ENCODE data around the gene SLC1A3. TPM values are rescaled to one million over a fixed set of nuclear protein-coding genes. Genes with fewer than 3 reads are reported as not detected.

Gene SLC1A3
- total and polyA plus RNA-seq, 4 donors, result 0.61 to 23.5 (median 16.1) TPM

DNA sequence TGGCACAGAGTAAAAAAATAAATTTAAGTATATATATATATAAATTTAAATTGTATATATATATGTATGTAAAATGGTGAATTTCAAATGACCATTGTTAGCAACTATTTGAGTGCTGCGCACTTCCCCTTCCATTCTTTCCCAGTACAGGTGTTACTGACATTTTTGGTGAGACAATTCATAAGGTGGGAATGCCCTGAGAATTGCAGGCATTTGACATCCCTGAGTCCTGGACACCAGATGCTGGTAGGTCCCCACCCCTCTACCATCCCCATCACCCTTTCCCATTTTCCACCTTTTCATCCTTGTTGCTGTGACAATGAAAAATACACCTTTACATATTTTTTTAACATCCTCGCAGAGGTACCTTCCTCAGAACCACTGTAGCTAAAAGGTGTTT, 91.6 kb downstream of the SLC1A3 start:
- H3K27ac ChIP-seq (ENCODE audit: low read depth in 1 of 2, low read length in 2 of 2), result no peak overlapping the region
- ATAC-seq (ENCODE audit: low FRiP score) (no peak), DNase-seq (no peak)
- no peaks in the 10 kb centered on the region for H3K4me1 ChIP-seq (ENCODE audit: control insufficient read depth in 1 of 2, insufficient read depth in 2 of 2, low read length in 2 of 2)
- H3K4me3 ChIP-seq (ENCODE audit: low read length in 2 of 2), result no peak overlapping the region
- intact Hi-C loops (cut with DNase I), result loop anchor here (10.0 kb wide), 2 partner anchors 453 to 543 kb away; partner anchors contain the start of genes LMBRD2 (in 1 of the 2), NADK2 (in 1 of the 2) and SKP2 (in 1 of the 2)
- H3K9me3 ChIP-seq (ENCODE audit: control insufficient read depth, low read length), result no peaks in the 10 kb centered on the region
- H3K36me3 ChIP-seq (ENCODE audit: control insufficient read depth in 1 of 2, insufficient read depth in 2 of 2, low read length in 1 of 2), result no peaks in the 10 kb centered on the region
- 96% methylated on average over 2 of the region's 2 CpGs for WGBS, 2 donors
- H3K27me3 ChIP-seq (ENCODE audit: control insufficient read depth in 1 of 2, insufficient read depth in 2 of 2, low read length in 1 of 2), result no peaks in the 10 kb centered on the region

DNA sequence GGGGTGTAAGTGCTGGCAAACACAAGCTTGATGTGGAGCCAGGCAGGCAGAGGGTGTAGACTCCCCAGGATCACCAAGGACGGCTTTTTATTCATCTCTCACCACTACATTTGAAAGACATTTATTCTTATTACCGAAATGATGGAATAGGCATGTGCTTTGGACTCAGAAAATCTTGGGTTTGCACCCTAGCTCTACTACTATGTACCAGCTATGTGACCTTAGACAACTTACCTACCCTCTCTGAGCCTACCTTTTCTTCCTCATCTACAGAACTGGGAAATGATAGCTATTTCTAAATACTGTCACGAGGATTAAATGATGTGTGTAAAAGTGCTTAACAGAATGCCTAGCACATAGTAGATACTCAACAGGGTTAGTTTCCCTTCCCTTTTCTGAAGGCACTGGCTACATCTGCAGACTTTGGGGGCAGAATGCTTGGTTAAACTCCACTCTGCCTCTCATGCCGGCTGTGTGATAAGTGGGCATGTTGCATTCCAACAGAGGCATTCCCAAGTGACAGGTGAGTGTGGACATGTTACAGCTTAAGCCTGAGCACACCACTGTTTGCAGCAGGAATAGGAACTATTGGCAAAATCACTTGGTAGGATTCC, 94.8 kb downstream of the SLC1A3 start:
- no peak for DNase-seq
- Histone ChIP-seq H3K36me3 (ENCODE audit: control insufficient read depth in 1 of 2, insufficient read depth in 2 of 2, low read length in 1 of 2) (no peaks in the 10 kb centered on the region), H3K9me3 (ENCODE audit: control insufficient read depth, low read length) (no peaks in the 10 kb centered on the region), H3K4me3 (ENCODE audit: low read length in 2 of 2) (no peak overlapping the region), H3K27ac (ENCODE audit: low read depth in 1 of 2, low read length in 2 of 2) (no peak overlapping the region), H3K4me1 (ENCODE audit: control insufficient read depth in 1 of 2, insufficient read depth in 2 of 2, low read length in 2 of 2) (no peaks in the 10 kb centered on the region), H3K27me3 (ENCODE audit: control insufficient read depth in 1 of 2, insufficient read depth in 2 of 2, low read length in 1 of 2) (peaks cover 0 to 2% of the 10 kb centered on the region in 2 donors)
- intact Hi-C loops (cut with DNase I), result no loop called here
- no peak for ATAC-seq (ENCODE audit: low FRiP score)
- 63 to 67% methylated on average over 4 of the region's 4 CpGs for WGBS, 2 donors

DNA sequence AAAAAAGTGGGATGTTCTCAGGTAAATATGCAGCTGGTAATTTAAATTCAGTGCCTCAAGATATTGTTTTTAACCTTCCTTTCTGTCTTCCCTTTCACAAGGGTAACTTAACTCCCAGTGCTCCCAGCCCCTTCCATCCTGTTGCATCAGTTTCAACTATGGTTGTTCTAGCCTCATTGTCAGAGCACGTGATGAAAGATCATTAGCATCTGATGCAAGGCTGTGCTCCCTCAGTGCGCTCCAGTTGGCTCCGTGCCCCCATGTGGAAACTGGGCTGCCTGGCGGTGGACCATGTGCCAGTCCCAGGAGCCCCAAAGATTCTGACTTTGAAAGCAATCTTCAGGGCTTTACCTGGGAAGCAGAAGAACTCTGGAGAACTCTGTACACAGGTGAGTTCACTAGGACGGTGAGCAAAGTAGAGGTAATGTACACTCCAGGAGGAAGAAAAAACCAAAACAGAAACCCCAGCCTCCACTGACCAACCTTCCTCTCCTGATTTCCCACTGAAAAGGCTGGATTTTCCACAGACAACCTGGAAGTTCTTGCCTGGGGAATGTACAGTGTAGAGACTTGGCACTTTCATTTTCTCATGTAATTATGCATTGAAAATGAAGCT, 96.9 kb downstream of the SLC1A3 start:
- Histone ChIP-seq H3K36me3 (ENCODE audit: control insufficient read depth in 1 of 2, insufficient read depth in 2 of 2, low read length in 1 of 2) (no peaks in the 10 kb centered on the region), H3K27ac (ENCODE audit: low read depth in 1 of 2, low read length in 2 of 2) (no peak overlapping the region), H3K9me3 (ENCODE audit: control insufficient read depth, low read length) (peaks cover 2% of the 10 kb centered on the region), H3K4me1 (ENCODE audit: control insufficient read depth in 1 of 2, insufficient read depth in 2 of 2, low read length in 2 of 2) (no peaks in the 10 kb centered on the region), H3K27me3 (ENCODE audit: control insufficient read depth in 1 of 2, insufficient read depth in 2 of 2, low read length in 1 of 2) (peaks cover 0 to 2% of the 10 kb centered on the region in 2 donors), H3K4me3 (ENCODE audit: low read length in 2 of 2) (no peak overlapping the region)
- DNase-seq (no peak), ATAC-seq (ENCODE audit: low FRiP score) (no peak)
- 54 to 57% methylated on average over 5 of the region's 5 CpGs for WGBS, 2 donors
- intact Hi-C loops (cut with DNase I), result no loop called here

DNA sequence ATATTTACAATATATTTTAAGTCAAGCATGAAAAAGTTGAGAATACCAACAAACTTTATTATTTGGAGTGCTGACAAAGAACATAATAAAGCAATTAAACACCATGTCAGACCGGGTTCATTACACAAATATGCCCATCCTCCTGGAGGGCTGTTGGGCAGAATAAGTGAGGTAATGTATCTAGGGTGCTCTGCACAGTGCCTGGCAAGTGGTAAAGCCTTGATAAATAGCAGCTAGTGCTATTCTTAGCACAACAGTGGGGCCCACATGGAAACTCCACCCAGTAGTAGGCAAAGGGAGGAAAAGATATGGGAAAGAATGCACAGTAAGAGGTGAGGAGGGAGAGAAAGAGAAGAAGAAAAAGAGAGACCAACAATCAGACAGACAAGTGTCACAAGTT, 97.7 kb downstream of the SLC1A3 start:
- DNase-seq (no peak), ATAC-seq (ENCODE audit: low FRiP score) (no peak)
- no peaks in the 10 kb centered on the region for H3K36me3 ChIP-seq (ENCODE audit: control insufficient read depth in 1 of 2, insufficient read depth in 2 of 2, low read length in 1 of 2)
- 6 to 11% methylated on average over 1 of the region's 1 CpG for WGBS, 2 donors
- intact Hi-C loops (cut with DNase I), result no loop called here
- H3K27ac ChIP-seq (ENCODE audit: low read depth in 1 of 2, low read length in 2 of 2), result no peak overlapping the region
- H3K4me3 ChIP-seq (ENCODE audit: low read length in 2 of 2), result no peak overlapping the region
- peaks cover 0 to 2% of the 10 kb centered on the region in 2 donors for H3K27me3 ChIP-seq (ENCODE audit: control insufficient read depth in 1 of 2, insufficient read depth in 2 of 2, low read length in 1 of 2)
- H3K4me1 ChIP-seq (ENCODE audit: control insufficient read depth in 1 of 2, insufficient read depth in 2 of 2, low read length in 2 of 2), result no peaks in the 10 kb centered on the region
- H3K9me3 ChIP-seq (ENCODE audit: control insufficient read depth, low read length), result peaks cover 2% of the 10 kb centered on the region

DNA sequence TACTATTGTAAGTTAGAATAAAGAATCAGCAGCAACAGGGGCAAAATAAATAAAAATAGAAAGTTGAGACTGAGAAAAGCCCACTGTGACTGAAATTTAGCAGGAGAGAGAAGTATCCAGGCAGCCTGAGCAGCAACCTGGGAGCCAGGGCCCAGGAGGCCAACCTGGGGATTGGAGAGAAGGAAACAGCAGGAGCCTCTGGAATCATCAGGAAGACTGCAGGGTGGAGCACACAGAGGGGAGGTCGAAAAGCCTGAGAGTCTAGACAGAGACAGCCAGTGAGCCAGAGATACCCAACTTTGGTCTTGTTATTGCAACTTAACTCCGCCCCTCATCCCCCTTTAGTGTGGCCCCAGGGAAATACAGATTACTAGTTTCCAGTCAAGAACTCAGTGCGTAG, 98.6 kb downstream of the SLC1A3 start:
- intact Hi-C loops (cut with DNase I), result no loop called here
- no peak overlapping the region for H3K27ac ChIP-seq (ENCODE audit: low read depth in 1 of 2, low read length in 2 of 2)
- 71 to 72% methylated on average over 3 of the region's 3 CpGs for WGBS, 2 donors
- no peak for ATAC-seq (ENCODE audit: low FRiP score)
- no peaks in the 10 kb centered on the region for H3K4me1 ChIP-seq (ENCODE audit: control insufficient read depth in 1 of 2, insufficient read depth in 2 of 2, low read length in 2 of 2)
- no peak for DNase-seq
- peaks cover 2% of the 10 kb centered on the region for H3K9me3 ChIP-seq (ENCODE audit: control insufficient read depth, low read length)
- no peak overlapping the region for H3K4me3 ChIP-seq (ENCODE audit: low read length in 2 of 2)
- H3K27me3 ChIP-seq (ENCODE audit: control insufficient read depth in 1 of 2, insufficient read depth in 2 of 2, low read length in 1 of 2), result peaks cover 0 to 2% of the 10 kb centered on the region in 2 donors
- no peaks in the 10 kb centered on the region for H3K36me3 ChIP-seq (ENCODE audit: control insufficient read depth in 1 of 2, insufficient read depth in 2 of 2, low read length in 1 of 2)

DNA sequence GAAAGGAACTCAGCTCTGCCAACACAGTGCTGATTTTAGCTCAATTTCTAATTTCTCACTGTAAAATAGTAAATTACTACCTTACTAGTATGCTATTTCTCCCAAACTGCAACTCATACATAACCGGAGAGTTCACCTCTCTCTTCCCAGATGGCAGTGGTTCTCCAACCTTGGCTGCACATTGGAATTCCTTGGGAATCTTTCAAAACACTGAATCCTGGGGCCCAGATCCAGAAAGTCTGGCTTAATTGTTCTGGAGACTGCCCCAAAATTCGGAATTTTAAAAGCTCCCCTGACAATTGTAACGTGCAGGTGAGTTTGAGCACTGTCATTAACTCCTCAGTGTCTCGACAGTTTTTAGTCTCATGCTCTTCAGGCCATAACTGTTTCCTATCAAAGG, 100.3 kb downstream of the SLC1A3 start:
- 46 to 52% methylated on average over 4 of the region's 4 CpGs for WGBS, 2 donors
- no peaks in the 10 kb centered on the region for H3K36me3 ChIP-seq (ENCODE audit: control insufficient read depth in 1 of 2, insufficient read depth in 2 of 2, low read length in 1 of 2)
- H3K4me3 ChIP-seq (ENCODE audit: low read length in 2 of 2), result no peak overlapping the region
- no peak overlapping the region for H3K27ac ChIP-seq (ENCODE audit: low read depth in 1 of 2, low read length in 2 of 2)
- no peak for DNase-seq
- no peaks in the 10 kb centered on the region for H3K4me1 ChIP-seq (ENCODE audit: control insufficient read depth in 1 of 2, insufficient read depth in 2 of 2, low read length in 2 of 2)
- ATAC-seq (ENCODE audit: low FRiP score), result no peak
- H3K9me3 ChIP-seq (ENCODE audit: control insufficient read depth, low read length), result peaks cover 2% of the 10 kb centered on the region
- intact Hi-C loops (cut with DNase I), result no loop called here
- peaks cover 0 to 2% of the 10 kb centered on the region in 2 donors for H3K27me3 ChIP-seq (ENCODE audit: control insufficient read depth in 1 of 2, insufficient read depth in 2 of 2, low read length in 1 of 2)

DNA sequence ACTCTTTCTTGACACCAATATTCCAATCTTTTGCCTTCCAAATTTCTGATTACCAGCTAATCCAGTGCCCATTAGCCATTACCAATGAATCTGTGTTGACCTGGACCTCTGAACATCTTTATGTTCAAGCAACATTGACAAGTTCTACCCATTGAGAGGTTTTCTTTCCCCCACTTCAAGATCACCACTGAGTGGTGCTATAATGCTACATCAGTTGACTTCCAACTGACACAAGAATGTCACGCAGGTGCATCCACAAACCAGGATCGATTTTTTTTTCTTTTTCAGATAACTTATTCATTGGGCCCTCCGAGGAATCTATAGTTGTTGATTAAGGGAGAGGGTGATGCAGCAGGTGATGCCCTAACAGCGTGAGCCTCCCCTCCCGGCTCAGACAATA, 102.6 kb downstream of the SLC1A3 start:
- ATAC-seq (ENCODE audit: low FRiP score) (no peak), DNase-seq (no peak)
- no peaks in the 10 kb centered on the region for H3K36me3 ChIP-seq (ENCODE audit: control insufficient read depth in 1 of 2, insufficient read depth in 2 of 2, low read length in 1 of 2)
- intact Hi-C loops (cut with DNase I), result no loop called here
- WGBS, 2 donors, result 84% methylated on average over 5 of the region's 5 CpGs
- H3K9me3 ChIP-seq (ENCODE audit: control insufficient read depth, low read length), result peaks cover 2% of the 10 kb centered on the region
- no peaks in the 10 kb centered on the region for H3K4me1 ChIP-seq (ENCODE audit: control insufficient read depth in 1 of 2, insufficient read depth in 2 of 2, low read length in 2 of 2)
- peaks cover 0 to 2% of the 10 kb centered on the region in 2 donors for H3K27me3 ChIP-seq (ENCODE audit: control insufficient read depth in 1 of 2, insufficient read depth in 2 of 2, low read length in 1 of 2)
- no peak overlapping the region for H3K27ac ChIP-seq (ENCODE audit: low read depth in 1 of 2, low read length in 2 of 2)
- H3K4me3 ChIP-seq (ENCODE audit: low read length in 2 of 2), result no peak overlapping the region

DNA sequence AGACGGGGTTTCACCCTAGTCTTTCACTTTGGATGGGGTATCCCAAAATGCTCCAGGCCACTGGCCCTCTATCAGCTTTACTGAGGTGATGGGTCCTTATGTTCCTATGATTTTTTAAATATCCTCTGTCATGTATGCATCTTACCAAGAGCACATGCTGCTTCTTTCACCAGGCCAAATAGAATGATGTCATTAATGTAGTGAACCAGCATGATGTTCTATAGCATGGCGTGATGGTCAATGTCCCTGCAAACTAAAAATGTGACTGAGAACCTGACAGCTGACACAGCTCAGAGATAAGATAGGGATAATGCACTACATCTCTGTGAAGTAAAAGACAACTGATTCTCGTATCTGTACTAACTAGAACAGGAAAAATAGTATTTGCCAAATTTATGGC, 103.6 kb downstream of the SLC1A3 start:
- intact Hi-C loops (cut with DNase I), result no loop called here

DNA sequence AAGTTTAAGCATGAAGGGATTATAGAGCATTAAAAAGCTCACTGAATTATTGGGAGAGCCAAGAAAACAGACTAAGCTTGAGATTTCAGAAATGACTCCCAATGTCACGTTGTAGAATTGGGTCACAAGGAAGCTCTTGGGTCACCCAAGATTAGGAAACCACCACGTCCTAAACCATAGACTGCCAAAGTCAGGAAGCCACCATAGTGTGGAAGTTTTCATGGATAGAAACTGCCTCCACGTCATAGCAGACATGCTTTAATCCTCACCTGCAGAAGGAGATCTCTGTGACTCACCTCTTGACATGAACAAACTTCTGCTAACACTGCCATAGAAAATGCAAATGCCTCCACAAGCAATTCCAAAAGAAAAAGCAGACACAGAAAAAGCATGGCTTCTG, 106.3 kb downstream of the SLC1A3 start:
- Histone ChIP-seq H3K27me3 (ENCODE audit: control insufficient read depth in 1 of 2, insufficient read depth in 2 of 2, low read length in 1 of 2) (no peaks in the 10 kb centered on the region), H3K4me1 (ENCODE audit: control insufficient read depth in 1 of 2, insufficient read depth in 2 of 2, low read length in 2 of 2) (no peaks in the 10 kb centered on the region), H3K27ac (ENCODE audit: low read depth in 1 of 2, low read length in 2 of 2) (no peak overlapping the region), H3K9me3 (ENCODE audit: control insufficient read depth, low read length) (no peaks in the 10 kb centered on the region), H3K4me3 (ENCODE audit: low read length in 2 of 2) (no peak overlapping the region), H3K36me3 (ENCODE audit: control insufficient read depth in 1 of 2, insufficient read depth in 2 of 2, low read length in 1 of 2) (no peaks in the 10 kb centered on the region)
- intact Hi-C loops (cut with DNase I), result no loop called here
- 78 to 89% methylated on average over 3 of the region's 3 CpGs for WGBS, 2 donors
- DNase-seq, result no peak
- no peak for ATAC-seq (ENCODE audit: low FRiP score)

More for the DNA sequence above, 103.6 kb downstream of the SLC1A3 start:
- WGBS, 2 donors, result 57 to 78% methylated on average over 3 of the region's 3 CpGs
- Histone ChIP-seq H3K36me3 (ENCODE audit: control insufficient read depth in 1 of 2, insufficient read depth in 2 of 2, low read length in 1 of 2) (no peaks in the 10 kb centered on the region), H3K27me3 (ENCODE audit: control insufficient read depth in 1 of 2, insufficient read depth in 2 of 2, low read length in 1 of 2) (no peaks in the 10 kb centered on the region), H3K4me3 (ENCODE audit: low read length in 2 of 2) (no peak overlapping the region), H3K27ac (ENCODE audit: low read depth in 1 of 2, low read length in 2 of 2) (no peak overlapping the region), H3K9me3 (ENCODE audit: control insufficient read depth, low read length) (peaks cover 2% of the 10 kb centered on the region), H3K4me1 (ENCODE audit: control insufficient read depth in 1 of 2, insufficient read depth in 2 of 2, low read length in 2 of 2) (no peaks in the 10 kb centered on the region)
- no peak for ATAC-seq (ENCODE audit: low FRiP score)
- no peak for DNase-seq
